Measurements from ENCODE around the gene HIRIP3. TPM values are rescaled to one million over a fixed set of nuclear protein-coding genes. Genes with fewer than 3 reads are reported as not detected.

The HIRIP3 gene
- total and polyA plus RNA-seq, 2 of the 8 experiments (the other 6 are each of a cell fraction or from before 2014, with no cell fraction given), result 11.9 to 18.5 TPM

DNA sequence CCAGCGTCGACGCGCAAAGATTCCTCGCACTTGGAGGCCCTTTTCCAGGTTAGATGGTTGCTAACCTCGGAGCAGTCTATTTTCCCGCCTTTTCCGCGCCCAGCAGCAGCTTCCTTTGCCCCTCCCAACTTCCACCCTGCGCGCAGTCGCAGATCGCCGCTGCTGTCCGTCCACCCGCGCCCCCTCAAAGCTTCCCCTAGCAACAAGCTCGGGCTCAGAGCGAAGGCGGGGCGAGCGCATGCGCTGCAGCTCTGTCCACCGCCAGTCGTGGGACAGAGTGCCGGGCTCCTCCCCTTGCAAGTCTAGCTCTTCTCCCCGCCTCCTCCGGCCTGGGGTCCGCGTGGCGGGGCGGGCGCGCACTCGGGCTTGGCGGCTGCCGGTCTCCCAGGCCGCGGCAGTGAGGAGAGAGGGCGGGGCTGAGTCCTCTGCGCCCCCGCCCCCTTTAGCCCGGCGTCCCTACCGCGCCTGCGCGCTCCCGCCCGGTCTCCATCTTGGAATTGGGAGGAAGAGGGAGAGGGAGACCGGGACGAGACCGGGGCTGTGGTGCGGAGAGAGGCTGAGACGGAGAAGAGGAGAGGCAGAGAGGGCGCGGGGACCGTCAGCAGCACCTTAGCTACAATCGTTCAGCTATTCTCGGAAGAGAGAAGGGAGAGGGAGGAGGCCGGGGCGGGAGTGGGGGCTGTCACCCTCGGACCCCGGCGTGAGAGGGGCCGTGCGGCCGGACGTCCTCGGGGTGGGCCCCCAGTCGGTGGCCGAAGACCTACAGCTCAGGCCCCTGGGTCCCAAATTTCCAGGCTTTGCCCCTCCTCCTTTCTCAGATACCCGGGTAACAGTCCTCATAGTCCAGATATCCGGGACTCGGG, 21.8 kb downstream of the HIRIP3 start, which contains the start of gene TAOK2:
TSS of gene TAOK2 (plus strand) at position 485 of the 863 bp plus-strand sequence. CDS start 3,905 bp downstream, outside the sequence.
- DNase-seq (ENCODE audit: low read depth in 1 of 2, low spot score in 2 of 2) (peak; percentile 99 to 100), FAIRE-seq (no peak)
- H3K14ac ChIP-seq (ENCODE audit: insufficient read length), result no peak within 1 kb of the TSS
- H3K23me2 ChIP-seq (ENCODE audit: low read depth, low read length), result peaks cover 7% of the 10 kb centered on the region; the same call in 1 of the 2 replicates
- peaks cover 4 to 20% (median 7%) of the 10 kb centered on the region in 4 experiments for H3K4me1 ChIP-seq (replicated peaks in 1 of 4; ENCODE audit: control insufficient read depth in 3 of 4, insufficient read depth in 4 of 4, low read length in 3 of 4)
- H3K4me3 ChIP-seq (ENCODE audit: extremely low read depth in 1 of 4, insufficient read depth in 2 of 4, low read depth in 3 of 4, low read length in 4 of 4), result peak within 1 kb of the TSS; percentile 80 to 90 (median 85)
- peak within 1 kb of the TSS; percentile 97 for H3K18ac ChIP-seq (ENCODE audit: extremely low read depth, low read length)
- H3K4me2 ChIP-seq (ENCODE audit: insufficient read depth in 1 of 2, low read depth in 2 of 2, low read length in 2 of 2), result peak within 1 kb of the TSS; percentile 72 to 85
- H3K79me1 ChIP-seq (ENCODE audit: low read depth, low read length), result peaks cover 22% of the 10 kb centered on the region
- peak within 1 kb of the TSS; percentile 59 for H3K56ac ChIP-seq (replicated peaks; ENCODE audit: insufficient read length, low read depth, low read length)
- no peak within 1 kb of the TSS for H2BK120ac ChIP-seq (replicated peaks; ENCODE audit: low read depth, low read length)
- no peak within 1 kb of the TSS for H4K91ac ChIP-seq (replicated peaks; ENCODE audit: insufficient read length, low read length)
- H3K27ac ChIP-seq (ENCODE audit: low read depth, low read length), result peak within 1 kb of the TSS; percentile 55; the same call in 1 of the 2 replicates
- peaks cover 11% of the 10 kb centered on the region in 2 experiments for H3K9me3 ChIP-seq (ENCODE audit: insufficient read depth in 2 of 2, low read depth in 1 of 2, low read length in 1 of 2)
- H4K20me1 ChIP-seq (replicated peaks in 1 of 2; ENCODE audit: control insufficient read depth in 1 of 2, insufficient read depth in 2 of 2, low read length in 2 of 2), result peaks cover 2 to 18% of the 10 kb centered on the region in 2 experiments
- POLR2A ChIA-PET (ENCODE audit: partially characterized antibody), result interaction anchor here (0.6 to 3.4 kb wide), 17 partner anchors 9 to 1012 kb away, joined by 3 to 33 read pairs (median 4); partner anchors contain the start of genes ALDOA, HIRIP3, INO80E and QPRT
- peaks cover 2 to 10% (median 9%) of the 10 kb centered on the region in 4 experiments for H3K27me3 ChIP-seq (replicated peaks in 1 of 4; ENCODE audit: control insufficient read depth in 3 of 4, extremely low read depth in 1 of 4, insufficient read depth in 3 of 4, low read length in 3 of 4)
- H2AFZ ChIP-seq (ENCODE audit: low read length), result 0 out of 2 replicates have a peak within 1 kb of the TSS, but pooled peaks have one; percentile 36
- no peak within 1 kb of the TSS for H3K23ac ChIP-seq (ENCODE audit: insufficient read length)
- H2BK5ac ChIP-seq (ENCODE audit: low read depth, low read length), result no peak within 1 kb of the TSS
- no peak within 1 kb of the TSS for H2BK20ac ChIP-seq (ENCODE audit: low read length)
- H3K79me2 ChIP-seq (ENCODE audit: control insufficient read depth in 1 of 2, insufficient read depth in 2 of 2, low read length in 2 of 2), result peaks cover 9 to 34% of the 10 kb centered on the region in 2 experiments
- peak within 1 kb of the TSS; percentile 74 for H4K5ac ChIP-seq (ENCODE audit: insufficient read length, low read depth, low read length)
- H2BK12ac ChIP-seq (ENCODE audit: low read depth, low read length), result no peak within 1 kb of the TSS
- CTCF ChIA-PET (ENCODE audit: partially characterized antibody), result interaction anchor here (0.6 to 3.7 kb wide), 10 partner anchors 12 to 144 kb away, joined by 3 to 12 read pairs (median 4); partner anchors contain the start of genes SEZ6L2, TLCD3B and TMEM219
- H3K4ac ChIP-seq (replicated peaks; ENCODE audit: insufficient read length, low read depth, low read length), result no peak within 1 kb of the TSS
- peaks cover 4 to 20% (median 13%) of the 10 kb centered on the region in 4 experiments for H3K36me3 ChIP-seq (ENCODE audit: control insufficient read depth in 2 of 4, insufficient read depth in 4 of 4, low read length in 3 of 4)
- H2BK15ac ChIP-seq (ENCODE audit: low read length), result no peak within 1 kb of the TSS
- WGBS, 2 experiments (ENCODE audit: extremely low coverage in 1 of 2, insufficient coverage in 1 of 2, insufficient read length in 1 of 2, insufficient replicate concordance in 2 of 2, low coverage in 1 of 2, low lambda C conversion rate in 2 of 2, missing lambda C conversion rate in 1 of 2), result 3% methylated on average over 42 of the region's 75 CpGs; no CpG with 5 or more reads in 1 of the 2 experiments
- peak within 1 kb of the TSS; percentile 90 for H4K8ac ChIP-seq (ENCODE audit: extremely low read depth, insufficient read depth, low read length)
- H3K9ac ChIP-seq (replicated peaks in 1 of 4; ENCODE audit: extremely low read depth in 1 of 4, low read depth in 3 of 4, low read length in 3 of 4), result peak within 1 kb of the TSS; percentile 45 to 77 (median 69)
- H2AK5ac ChIP-seq (ENCODE audit: low read depth, low read length), result no peak within 1 kb of the TSS
- 0 out of 2 replicates have a peak, but pooled peaks have one; percentile 52 for TF ChIP-seq RBBP5 (IDR thresholded peaks at IDR 0.05; ENCODE audit: borderline replicate concordance, low read depth, low read length)
- TF ChIP-seq, protein P1, sequence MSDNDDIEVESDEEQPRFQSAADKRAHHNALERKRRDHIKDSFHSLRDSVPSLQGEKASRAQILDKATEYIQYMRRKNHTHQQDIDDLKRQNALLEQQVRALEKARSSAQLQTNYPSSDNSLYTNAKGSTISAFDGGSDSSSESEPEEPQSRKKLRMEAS (IDR thresholded peaks at IDR 0.05), result peak; percentile 99
- TF ChIP-seq, protein P2, sequence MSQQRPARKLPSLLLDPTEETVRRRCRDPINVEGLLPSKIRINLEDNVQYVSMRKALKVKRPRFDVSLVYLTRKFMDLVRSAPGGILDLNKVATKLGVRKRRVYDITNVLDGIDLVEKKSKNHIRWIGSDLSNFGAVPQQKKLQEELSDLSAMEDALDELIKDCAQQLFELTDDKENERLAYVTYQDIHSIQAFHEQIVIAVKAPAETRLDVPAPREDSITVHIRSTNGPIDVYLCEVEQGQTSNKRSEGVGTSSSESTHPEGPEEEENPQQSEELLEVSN (IDR thresholded peaks at IDR 0.05), result peak; percentile 100
- peak; percentile 57; the same call in 1 of the 2 replicates for TF ChIP-seq TAF1 (IDR thresholded peaks at IDR 0.05; ENCODE audit: low read depth, low read length)
- no peak for TF ChIP-seq HDAC6 (IDR thresholded peaks at IDR 0.05; ENCODE audit: low read depth, low read length)
- TF ChIP-seq ASH2L (IDR thresholded peaks at IDR 0.05; ENCODE audit: low read length), result peak; percentile 38
- TF ChIP-seq TBP (IDR thresholded peaks at IDR 0.05; ENCODE audit: low read depth, low read length), result peak; percentile 24; the same call in 1 of the 2 replicates
- TF ChIP-seq YY1 (IDR thresholded peaks at IDR 0.05; ENCODE audit: low read depth, low read length), result peak; percentile 86
- peak; percentile 66; the same call in 1 of the 2 replicates for TF ChIP-seq CREB1 (IDR thresholded peaks at IDR 0.05)
- TF ChIP-seq EGR1 (IDR thresholded peaks at IDR 0.05; ENCODE audit: borderline replicate concordance, low read depth, low read length), result peak; percentile 78
- TF ChIP-seq SIX5 (IDR thresholded peaks at IDR 0.05; ENCODE audit: low read depth, low read length), result no peak
